NK-92 treated with Interleukin-12 subunit alpha and Interleukin-12 subunit beta, amount 100 ng/mL, for 24 hours (cell line): ENCODE results near the gene PELI2.

Experiments
- DNase-seq: peaks from one replicate; lab custom pipeline; 2025; lab: John Stamatoyannopoulos, UW

PELI2 gene

DNA sequence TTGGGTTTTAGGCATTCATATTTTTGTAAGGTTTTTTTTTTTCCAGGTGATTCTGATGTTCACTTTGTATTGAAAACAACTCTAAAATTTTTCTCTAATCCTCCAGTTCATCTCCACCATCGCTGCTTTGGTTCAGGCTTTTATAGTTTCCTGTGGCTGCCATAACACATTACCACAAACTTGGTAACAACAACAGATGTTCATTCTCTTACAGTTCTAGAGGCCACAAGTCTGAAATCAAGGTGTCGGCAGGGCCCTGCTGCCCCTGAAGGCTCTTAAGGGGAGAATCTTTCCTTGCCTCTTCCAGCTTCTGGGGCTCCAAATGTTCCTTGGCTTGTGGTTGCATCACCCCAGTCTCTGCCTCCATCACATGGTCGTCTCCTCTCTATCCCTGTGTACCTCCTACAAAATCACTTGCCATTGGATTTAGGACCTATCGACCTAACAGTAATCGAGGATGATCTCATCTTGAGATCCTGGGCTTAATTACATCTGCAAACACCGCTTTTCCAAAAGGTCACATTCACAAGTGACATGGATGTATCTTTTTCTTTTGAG, 55.2 kb downstream of the PELI2 start:
- no peak for DNase-seq

DNA sequence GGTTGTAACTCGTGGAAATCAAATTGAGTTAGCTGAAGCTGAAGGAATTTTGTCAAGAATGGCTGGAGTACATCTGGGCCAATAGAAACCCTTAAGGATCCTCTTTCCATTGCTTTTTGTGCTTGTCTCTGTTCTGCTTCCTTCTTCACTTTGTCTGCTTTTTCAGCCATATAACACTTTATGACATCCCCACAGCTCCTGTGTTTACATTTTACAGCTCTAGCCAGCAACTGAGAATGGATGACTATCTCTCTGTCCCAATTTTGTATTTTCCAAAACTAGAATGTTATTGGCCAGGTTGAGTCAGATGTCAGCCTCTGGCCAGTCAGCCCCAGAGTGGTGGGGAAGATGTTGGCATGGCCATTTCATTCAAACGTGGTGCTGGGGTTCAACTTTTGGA, 57.6 kb downstream of the PELI2 start:
- no peak for DNase-seq

DNA sequence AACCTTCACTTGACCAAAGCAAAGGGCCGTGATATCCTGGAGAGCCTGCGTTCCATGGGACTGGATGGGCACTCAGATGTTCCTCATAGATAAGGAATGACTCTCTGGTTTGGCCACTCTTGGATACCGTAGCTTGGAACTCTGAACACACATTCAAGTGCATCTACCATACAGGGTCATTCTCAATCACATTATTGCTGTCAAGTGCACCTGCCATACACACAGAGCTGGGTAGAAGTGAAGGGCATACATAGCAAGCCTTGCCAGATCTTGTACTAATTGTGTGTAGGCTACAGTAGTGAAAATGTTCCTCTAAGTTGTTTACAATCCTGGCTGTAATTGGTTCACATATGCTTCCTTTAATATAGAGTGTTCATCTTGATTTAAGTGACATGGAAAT, 58.3 kb downstream of the PELI2 start:
- DNase-seq = no peak

DNA sequence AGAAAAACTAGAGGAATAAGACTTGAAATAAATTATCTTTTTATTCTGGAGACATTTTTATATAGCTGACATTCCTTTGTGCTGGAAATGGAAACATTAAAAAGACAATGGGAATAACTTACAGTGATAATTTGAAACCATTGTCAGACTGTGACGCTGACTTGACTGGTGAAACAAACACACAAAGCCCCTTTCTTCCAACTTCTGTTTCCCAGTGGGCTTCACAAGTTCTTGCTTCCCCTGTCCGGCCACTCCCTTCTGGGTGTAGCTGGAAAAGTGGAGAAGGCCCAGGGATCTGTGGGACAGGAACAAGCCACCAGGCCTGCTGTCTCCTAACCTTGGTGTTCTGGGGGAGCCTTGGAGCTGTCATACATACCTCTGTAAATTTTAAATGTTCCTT, 58.8 kb downstream of the PELI2 start:
- no peak for DNase-seq

DNA sequence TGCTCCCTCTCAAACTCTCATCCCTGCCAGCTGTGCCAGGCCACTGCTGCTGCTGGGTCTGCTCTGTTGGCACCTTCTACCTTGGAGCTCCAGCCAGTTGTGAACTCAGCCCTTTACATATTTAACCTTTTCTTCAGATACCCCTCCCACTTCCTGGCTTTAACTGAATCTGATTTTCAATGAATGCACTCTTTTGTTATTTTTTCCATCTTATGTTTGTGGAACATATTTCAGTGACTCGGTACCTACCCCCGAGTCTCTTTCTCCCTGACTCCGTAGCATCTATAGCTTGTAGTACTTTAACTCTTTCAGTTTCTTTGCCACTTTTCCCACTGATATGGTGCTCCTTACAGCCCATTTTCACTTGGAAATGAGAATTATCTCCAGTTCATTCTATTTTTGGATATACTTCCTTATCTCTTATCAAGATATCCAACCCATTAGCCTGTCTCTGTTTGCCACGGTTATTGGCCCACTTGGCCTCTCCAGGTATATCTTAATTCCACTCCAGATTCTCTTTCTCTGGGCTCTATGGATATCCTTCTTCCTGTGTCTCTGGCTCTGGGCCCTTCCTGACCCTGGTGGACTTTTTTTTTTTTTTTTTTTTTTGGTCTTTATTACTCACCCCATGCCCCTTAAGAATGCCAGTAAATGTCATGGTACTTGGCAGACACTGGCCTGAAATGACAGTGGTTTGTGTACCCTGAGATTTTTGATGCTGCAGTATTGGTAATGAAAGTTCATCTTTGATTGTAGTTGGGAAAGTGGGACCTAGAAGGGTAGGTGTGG, 62.7 kb downstream of the PELI2 start:
- no peak for DNase-seq

DNA sequence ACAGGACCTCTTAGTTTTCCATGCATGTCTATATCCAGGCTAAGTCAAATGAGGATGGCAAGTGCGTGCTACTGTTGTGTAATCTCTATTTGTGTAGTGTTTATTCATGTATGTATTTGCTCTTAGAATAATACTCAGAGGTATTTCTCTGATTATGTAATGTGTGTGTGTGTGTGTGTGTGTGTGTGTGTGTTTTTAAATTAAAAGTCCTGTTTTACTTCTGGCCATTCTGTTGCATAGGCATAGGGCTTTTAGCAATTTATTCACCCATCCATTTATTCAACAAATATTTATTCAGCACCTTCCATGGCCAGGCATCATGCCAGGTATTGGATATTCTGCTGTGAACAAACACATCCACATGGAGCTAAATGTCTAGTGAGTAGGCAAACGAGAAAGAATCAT, 63.5 kb downstream of the PELI2 start:
- DNase-seq = no peak

DNA sequence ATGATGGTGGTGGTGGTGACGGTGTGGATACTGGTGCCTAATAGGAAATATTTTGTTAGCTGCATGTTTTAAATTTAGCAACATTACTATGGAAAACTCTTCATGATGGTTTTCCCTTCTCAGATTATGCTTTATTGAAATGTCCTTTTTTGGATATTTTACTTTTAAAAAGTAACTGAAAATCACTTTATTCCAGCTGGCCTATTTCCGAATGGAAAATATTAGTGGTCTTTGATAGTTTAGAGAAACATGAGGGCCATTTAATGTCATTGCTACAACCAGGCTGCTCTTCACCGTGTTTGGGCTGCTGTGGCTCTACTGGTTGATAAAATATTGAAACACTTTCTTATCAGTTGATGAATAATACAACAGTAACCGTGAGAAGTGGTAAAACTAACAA, 64.2 kb downstream of the PELI2 start:
- DNase-seq = no peak

DNA sequence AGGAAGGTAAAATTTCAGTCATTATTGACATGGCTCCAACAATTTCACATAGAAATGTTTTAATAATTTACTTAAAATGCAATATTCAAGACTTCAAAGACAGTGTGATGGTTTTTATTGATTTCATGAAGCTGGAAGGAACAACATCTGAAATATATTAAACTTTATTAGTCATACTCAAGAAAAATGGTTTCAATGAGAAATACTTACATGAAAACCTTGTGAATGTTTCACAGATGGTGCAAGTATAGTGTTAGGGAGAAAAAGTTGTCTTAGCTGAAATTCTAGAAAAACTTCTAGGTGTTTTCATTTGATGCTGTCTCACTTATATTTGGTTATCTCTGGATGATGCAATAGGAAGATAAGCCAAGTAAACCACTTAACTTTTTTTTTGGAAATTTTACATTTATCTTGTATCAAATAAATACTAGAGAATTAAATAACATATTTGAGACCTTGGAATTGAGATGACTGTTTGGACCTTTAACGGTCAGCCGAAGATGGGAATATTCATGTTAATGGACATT, 65.5 kb downstream of the PELI2 start:
- DNase-seq = no peak

DNA sequence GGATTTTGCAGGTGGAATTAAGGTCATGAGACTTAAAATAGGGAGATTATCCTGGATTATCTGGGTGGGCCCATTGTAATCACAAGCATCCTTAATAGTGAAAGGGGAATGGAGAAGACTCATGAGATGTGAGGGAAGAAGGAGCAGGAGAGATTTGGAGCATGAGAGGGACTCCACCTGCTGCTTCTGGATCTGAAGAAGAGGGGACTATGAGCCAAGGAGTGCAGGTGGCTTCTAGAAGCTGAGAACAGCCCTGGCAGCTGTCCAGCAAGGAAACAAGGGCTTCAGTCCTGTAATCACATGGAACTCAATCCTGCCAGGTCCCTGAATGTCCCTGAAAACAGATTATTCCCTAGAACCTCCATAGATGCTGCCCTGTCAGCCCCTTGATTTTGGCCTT, 67.8 kb downstream of the PELI2 start:
- DNase-seq = no peak

DNA sequence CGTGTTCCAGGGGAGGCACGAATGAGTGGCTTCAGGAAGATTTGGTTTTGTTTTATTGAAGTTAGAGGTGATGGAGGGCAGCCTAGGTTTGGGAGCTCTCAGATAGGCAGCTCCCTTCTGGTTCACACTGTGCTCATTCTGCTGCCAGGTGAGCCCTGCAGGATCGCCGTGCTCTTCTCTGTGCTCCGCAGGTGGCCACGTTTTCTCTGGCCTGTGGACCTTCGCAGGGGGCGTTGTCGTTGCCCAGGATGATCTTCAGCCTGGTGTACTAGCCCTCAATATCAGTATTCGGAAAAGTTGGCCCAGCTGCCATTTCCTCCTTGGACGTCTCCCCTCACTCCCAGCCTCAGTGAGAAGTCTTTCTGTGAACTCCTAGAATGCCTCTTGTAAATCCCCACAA, 69.5 kb downstream of the PELI2 start:
- no peak for DNase-seq

DNA sequence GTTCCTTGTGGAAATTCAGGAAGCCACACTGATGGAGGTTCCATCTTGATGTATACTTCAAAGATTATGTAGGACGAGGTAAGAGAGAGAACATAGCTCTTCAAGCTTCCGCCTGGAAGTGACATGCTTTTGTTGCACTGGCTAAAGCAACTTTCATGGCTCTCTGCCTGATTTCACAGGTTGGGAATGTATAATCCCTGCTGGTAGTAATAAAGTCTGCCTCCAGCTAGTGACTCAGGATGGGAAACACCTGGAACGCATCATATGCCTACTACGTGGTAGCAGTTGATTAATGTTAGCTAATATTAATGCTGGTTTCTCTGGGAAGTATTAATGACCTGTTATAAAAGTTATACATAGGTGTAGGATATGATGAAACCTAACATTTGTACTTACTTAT, 71.1 kb downstream of the PELI2 start:
- DNase-seq = no peak

DNA sequence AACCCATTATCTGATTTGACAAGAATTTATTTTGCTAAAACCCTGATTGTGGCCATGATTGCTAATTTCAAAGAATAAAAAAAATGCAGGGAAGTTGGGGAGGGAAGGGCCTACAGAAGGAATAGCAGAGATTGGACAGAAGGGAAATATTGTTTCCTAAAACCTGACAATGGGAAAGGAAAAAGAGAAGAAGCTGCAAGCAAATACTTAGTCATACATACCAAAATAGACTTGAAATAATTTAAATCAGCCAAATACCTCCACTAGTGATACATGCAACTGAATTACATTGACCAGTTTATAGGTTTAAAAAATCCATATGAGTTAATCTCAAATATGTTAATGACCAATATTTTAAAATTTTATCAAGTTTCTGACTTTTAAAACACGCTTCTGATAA, 75.1 kb downstream of the PELI2 start:
- no peak for DNase-seq

DNA sequence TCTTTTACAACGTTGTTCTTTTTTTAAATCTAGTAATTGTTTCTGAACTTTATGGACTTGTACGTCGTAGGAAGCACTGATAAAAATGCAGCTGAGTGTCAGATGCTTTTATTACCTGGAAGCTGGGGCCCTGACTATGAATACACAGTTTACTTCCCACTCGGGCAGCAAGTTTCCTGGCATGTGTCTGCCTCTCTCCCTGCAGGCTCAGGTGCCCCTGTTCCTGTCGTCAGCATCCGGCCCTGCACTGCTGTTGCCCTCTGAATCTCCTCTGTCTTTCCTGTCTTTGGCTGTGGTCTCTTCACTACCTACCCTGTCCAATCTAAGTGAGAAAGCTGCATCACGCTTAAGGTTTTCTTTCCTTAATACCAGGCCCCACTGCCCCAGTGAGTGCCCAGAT, 75.8 kb downstream of the PELI2 start:
- no peak for DNase-seq

DNA sequence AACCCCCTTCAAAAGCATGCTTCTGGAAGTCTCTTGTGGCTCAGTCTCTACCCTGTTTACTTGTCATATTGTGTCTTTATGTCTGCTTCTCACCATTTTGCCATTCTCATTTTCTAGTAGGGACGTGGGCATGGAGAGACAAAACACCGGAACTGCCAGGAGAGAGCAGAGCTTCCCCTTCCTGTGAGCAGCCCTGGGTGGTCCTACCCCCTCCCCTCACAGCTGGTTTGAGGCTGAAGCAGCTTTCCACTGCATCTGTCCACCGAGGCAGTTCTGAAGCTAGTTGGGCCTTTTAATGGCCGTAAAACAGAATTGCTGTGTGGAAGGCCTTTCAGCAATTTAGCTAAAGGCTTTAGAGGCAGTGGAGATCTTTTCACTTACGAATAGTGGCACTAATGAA, 77.0 kb downstream of the PELI2 start:
- DNase-seq = no peak

DNA sequence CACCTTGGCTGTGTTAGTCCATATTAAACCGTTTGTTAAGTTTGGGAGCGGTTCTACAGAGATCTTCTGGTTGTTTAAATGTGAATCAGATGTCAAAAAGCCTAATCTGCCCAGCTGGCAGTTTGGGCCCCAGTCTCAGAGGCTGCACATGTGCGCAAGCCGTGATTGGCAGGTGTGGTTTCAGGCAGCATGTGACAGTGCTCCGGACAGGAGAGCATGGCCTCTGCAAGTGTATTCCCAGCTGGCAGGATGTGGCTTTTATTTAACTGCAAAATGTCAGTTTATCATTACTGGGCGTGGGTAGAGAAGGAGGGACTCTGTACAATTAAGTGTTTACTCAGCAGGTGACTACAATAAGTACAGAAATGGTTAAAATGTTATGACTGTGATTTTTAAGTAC, 77.5 kb downstream of the PELI2 start:
- DNase-seq = no peak

DNA sequence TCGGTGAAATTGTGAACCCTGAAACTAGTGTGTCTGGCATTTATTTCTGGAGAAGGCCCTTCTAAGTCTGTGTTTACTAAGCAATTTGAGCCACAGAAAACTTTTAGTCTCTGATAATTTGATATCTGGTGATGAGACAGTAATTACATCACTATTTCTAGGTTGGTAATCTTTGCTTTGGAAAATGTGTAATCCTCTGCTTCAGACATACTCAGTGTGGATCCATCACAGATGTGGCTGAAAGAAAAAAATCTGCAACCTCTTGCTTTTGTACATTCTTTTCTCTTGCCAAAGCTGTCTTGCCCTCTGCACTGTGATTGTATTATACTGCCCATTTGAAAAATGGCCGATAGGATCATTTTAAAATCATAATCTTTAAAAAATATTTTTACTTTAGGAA, 78.1 kb downstream of the PELI2 start:
- DNase-seq = no peak

DNA sequence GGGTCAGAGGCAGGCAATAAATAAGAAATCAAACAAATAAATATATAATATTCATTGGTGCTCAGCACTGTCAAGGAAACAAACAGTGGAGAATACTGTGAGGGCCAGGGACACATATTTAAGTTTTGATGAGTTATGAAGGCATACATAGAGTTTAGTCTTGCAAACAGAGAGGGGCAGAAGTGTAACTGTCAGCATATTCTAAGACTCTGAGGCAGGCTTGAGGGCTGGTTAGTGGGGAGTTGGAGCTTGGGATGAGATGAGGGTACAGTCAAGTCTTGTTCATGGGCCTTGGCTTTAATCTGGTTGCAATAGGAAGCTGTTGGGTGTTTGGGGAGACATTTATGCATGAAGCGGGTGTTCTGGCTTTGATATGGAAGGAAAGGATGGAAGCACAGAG, 78.9 kb downstream of the PELI2 start:
- no peak for DNase-seq

DNA sequence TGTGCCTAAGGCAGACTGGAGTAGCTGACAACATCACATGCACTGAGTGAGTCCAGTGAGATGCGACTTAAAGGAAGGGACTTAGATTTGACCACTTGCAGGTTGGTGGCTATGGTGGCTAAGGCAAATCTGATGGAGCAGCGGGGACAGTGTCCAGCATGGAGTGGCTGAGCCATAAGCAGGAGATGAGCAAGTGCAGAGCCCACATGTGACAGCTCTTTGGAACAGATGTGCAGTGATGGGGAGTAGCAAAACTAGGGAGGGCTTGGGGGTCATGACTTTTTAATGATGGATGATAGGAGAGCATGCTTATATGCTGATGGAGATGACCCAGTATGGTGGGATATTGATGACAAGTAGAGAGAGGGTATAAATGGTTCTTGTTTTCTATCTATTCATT, 80.2 kb downstream of the PELI2 start:
- DNase-seq = no peak

DNA sequence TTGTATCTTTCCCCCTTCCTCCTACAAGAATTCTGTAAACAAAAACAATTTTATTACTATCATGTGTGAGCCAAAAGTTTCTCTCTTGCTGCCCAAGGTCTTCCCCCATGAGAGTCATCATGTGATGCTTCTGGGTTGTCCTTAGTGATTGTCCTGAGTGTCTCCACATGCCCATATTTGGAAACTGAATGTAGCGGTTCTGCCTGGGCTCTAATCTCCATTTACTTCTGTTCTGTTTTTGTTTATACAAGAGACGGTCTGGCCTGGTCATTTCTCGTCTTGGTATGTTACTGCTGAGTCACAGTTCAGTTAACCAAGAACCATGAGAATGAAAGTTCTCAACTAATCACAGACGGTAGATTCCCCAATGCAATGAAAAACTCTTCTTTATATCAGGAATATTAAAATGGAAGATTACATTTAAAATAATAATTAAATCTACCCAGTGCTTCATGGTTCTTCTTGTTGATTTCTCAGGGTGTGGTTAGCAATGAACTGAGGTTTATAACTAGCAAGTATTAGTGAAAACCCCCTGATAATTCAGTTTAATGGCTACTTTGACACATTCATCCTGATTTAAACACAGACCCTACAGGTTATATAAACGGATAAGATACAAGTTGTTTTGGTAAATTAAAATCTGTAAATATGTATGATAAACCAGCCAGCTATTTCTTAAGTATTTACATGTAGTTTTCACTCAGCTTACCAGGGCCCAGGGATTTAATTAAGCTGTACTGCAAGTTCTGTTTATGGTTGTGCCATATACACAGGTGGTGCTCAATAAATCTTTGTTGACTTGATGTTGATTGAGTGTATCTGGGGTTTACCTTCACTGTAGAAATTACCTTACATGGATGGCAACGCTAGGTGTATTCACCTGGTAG, 81.1 kb downstream of the PELI2 start:
- no peak for DNase-seq

DNA sequence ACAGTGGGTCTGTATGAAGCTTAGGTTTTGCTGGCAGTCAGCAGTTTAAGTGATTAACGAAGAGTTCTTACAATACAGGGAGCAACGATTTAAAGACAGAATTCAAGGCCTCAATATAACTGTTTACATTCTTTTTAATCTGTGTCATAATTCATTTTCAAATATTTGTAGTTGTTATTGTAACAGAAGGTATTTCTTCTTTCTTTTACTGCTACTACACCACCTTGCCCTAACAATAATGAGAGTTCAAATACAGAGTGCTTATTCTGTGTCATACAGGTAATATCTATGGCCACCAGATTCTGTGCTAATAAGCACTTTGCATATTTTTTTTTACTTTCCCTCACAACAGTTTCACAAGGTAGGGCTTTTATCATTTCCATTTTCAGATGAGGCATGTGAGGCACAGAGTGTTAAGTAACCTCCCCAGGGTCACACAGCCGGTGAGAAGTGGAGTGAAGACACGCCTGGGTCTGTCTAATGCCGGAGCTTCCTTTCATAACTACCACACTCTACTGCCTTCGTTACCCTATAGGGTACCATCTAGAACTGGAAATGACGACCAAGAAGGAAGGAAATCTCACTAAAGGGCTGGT, 81.9 kb downstream of the PELI2 start:
- no peak for DNase-seq

DNA sequence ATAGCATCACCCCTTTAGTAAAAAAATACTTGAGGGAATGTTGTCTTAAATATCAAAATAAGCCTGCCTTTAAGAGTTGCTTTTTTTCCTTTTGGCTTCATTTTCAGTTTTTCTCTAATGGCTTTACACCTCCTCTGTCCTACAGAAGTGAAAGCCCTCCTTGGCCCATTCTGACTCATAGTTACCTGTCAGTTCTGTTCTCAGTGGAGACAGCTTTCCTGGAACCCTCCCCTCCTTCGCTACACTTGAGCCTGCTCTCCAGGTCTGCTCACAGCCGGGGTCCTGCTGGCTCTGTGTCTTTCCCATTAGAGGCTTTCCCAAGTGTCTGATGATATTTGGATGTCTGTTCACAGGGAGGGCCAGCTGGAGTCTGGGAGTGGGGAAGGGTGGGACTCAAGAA, 84.0 kb downstream of the PELI2 start:
- no peak for DNase-seq

DNA sequence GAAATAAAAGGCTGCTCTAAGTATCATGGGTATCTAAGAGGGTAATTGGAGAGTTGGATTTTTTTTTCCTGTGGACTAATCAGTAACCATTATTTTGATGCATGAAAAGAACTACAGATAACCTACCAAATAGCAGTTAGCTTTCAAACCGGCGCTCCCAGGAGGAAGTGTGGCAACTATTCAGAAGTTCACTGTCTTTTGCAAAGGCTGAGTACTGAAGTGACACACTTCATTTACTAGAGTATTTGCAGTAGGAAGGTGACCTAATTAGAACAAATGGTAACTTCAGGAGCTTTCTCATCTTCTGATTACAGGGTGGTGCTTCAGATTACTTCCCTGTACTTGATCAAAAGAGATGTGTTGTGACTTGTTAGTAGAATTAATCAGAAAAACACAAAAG, 87.7 kb downstream of the PELI2 start:
- DNase-seq = no peak

DNA sequence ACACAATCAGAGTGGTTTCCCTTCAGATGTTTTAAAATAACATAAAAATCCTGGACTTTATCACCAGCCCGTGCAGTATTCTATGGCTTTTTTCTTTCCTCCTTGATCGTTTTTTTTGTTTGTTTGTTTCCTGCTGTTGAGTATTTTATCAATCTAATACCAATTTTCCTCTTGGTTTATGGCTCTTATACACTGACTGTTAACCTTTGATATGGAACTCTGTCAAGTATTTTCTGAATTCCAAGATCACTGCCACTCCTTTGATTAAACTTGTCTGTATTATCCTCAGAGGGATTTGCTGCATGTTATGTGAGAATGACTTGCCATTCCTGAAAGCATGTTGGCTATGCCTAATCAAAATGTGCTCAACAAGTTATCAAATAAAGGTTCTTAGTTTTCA, 88.4 kb downstream of the PELI2 start:
- DNase-seq = no peak
